ENCODE results near the gene GPC3. TPM values are rescaled to one million over a fixed set of nuclear protein-coding genes. Genes with fewer than 3 reads are reported as not detected.

The GPC3 gene
- polyA plus RNA-seq (2011; rRNA removed), result not detected in 2 replicates
- not detected in 2 replicates for polyA minus RNA-seq (2011; rRNA and poly(A)+ RNA removed)

GRCh38 chrX:133985164-133985966 lies at the start of gene GPC3:
Gene GPC3, minus strand, starts transcription at chrX:133985594.
- POLR2A ChIA-PET, result no interaction called here
- no peaks in the 10 kb centered on the region for H3K36me3 ChIP-seq (ENCODE audit: control insufficient read depth, insufficient read depth, low read length)
- TF ChIP-seq CTCF (IDR thresholded peaks at IDR 0.05; ENCODE audit: insufficient read depth, low read depth, low read length), result no peak
- no peak within 1 kb of the TSS; the same call in 1 of the 2 replicates for H3K4me3 ChIP-seq (ENCODE audit: low read depth, low read length)
- H3K27me3 ChIP-seq (ENCODE audit: control insufficient read depth, insufficient read depth, low read length), result no peaks in the 10 kb centered on the region; the same call in 1 of the 2 replicates
- no peak for DNase-seq (ENCODE audit: low read depth)
- CTCF ChIA-PET, result no interaction called here

GRCh38 chrX:134032441-134032840 lies 47.0 kb upstream of the GPC3 start:
- no peak for DNase-seq (ENCODE audit: low read depth)
- CTCF ChIA-PET, result interaction anchor here (0.6 kb wide), 1 partner anchor 343 kb away, joined by 3 read pairs; no protein-coding TSS in a partner anchor

GRCh38 chrX:134026565-134027311 lies 41.3 kb upstream of the GPC3 start:
- Histone ChIP-seq H3K4me3 (ENCODE audit: low read depth, low read length) (no peak overlapping the region), H3K36me3 (ENCODE audit: control insufficient read depth, insufficient read depth, low read length) (no peaks in the 10 kb centered on the region), H3K27me3 (ENCODE audit: control insufficient read depth, insufficient read depth, low read length) (no peaks in the 10 kb centered on the region)
- peak; percentile 48 for TF ChIP-seq CTCF (IDR thresholded peaks at IDR 0.05; ENCODE audit: insufficient read depth, low read depth, low read length)
- POLR2A ChIA-PET, result no interaction called here
- CTCF ChIA-PET, result interaction anchor here (0.9 to 2.8 kb wide), 6 partner anchors 11 to 244 kb away, joined by 3 to 12 read pairs (median 3); no protein-coding TSS in a partner anchor
- DNase-seq (ENCODE audit: low read depth), result no peak

More at GRCh38 chrX:134032441-134032840, 47.0 kb upstream of the GPC3 start:
- Histone ChIP-seq H3K4me3 (ENCODE audit: low read depth, low read length) (no peak overlapping the region), H3K36me3 (ENCODE audit: control insufficient read depth, insufficient read depth, low read length) (no peaks in the 10 kb centered on the region), H3K27me3 (ENCODE audit: control insufficient read depth, insufficient read depth, low read length) (no peaks in the 10 kb centered on the region)
- POLR2A ChIA-PET, result no interaction called here
- no peak for TF ChIP-seq CTCF (IDR thresholded peaks at IDR 0.05; ENCODE audit: insufficient read depth, low read depth, low read length)

- Histone ChIP-seq H3K4me3 (ENCODE audit: low read depth, low read length) (no peak overlapping the region), H3K27me3 (ENCODE audit: control insufficient read depth, insufficient read depth, low read length) (no peaks in the 10 kb centered on the region), H3K36me3 (ENCODE audit: control insufficient read depth, insufficient read depth, low read length) (no peaks in the 10 kb centered on the region)
- TF ChIP-seq CTCF (IDR thresholded peaks at IDR 0.05; ENCODE audit: insufficient read depth, low read depth, low read length), result no peak
- no peak for DNase-seq (ENCODE audit: low read depth)
- ChIA-PET CTCF (interaction anchor here (1.2 to 2.8 kb wide), 4 partner anchors 12 to 244 kb away, joined by 3 to 12 read pairs (median 4); no protein-coding TSS in a partner anchor), POLR2A (no interaction called here)
Observed at GRCh38 chrX:134025986-134026545, 40.7 kb upstream of the GPC3 start.

All from BJ (cell line).